Measurements from ENCODE around the gene DPF1.

DNA sequence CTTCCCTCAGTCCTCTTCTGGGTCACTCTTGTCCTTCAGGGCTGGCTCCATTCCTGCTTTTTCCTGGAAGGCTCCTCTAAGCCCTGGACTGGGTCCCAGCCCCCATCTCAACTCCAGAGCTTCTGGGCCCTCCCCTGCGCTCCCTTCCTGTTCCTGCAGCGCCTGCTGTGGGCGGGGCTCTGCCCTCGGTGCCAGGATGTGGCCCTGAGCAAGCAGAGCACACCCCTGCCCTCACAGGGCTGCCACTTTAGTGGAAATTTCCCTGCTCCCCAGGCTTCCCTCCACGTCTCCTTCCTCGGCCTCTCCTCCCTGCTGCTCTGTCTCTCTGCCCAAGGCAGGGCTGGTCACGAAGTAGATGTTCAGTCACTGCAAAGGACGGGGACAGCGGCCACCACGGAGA is 28.8 kb downstream of the DPF1 start:
- TF ChIP-seq CTCF (optimal IDR thresholded peaks at IDR 0.05 in 1 of 3, IDR thresholded peaks at IDR 0.05 in 1 of 3, conservative IDR thresholded peaks at IDR 0.05 in 1 of 3; ENCODE audit: extremely low read depth in 1 of 3, insufficient read depth in 2 of 3, low read length in 3 of 3) (no peak), EZH2 (IDR thresholded peaks at IDR 0.05; ENCODE audit: low read length) (no peak)
